Measurements from ENCODE around the gene NR2F6.

The NR2F6 gene

GRCh38 chr19:17237747-17238706, 7.7 kb downstream of the NR2F6 start:
- no peak for DNase-seq

GRCh38 chr19:17236811-17237543, 8.7 kb downstream of the NR2F6 start:
- DNase-seq = no peak

GRCh38 chr19:17235971-17236777, 9.5 kb downstream of the NR2F6 start:
- no peak for DNase-seq

GRCh38 chr19:17235300-17235970, 10.3 kb downstream of the NR2F6 start:
- no peak for DNase-seq

DNA sequence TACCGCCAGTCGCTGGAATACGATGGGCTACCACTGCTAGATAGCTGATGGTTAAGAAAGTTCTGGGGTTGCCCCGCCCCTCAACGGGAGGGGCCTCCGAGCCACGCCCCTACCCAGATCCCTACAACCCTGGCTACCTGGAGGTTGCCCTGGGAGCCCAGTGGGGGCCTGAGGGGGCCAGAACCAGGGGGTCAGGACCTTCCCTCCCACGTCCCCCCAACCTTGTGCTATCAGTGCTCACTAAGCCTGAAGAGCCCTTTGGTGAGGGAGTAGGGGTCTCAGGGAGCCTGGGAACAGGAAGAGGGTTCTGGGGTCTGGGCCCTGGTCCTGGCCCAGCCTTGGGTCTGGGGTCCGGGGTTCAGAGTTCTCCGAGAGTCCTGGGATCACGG, 10.8 kb downstream of the NR2F6 start:
- no peak for DNase-seq

- DNase-seq = no peak
Measured at GRCh38 chr19:17232258-17232657, 13.5 kb downstream of the NR2F6 start.

DNA sequence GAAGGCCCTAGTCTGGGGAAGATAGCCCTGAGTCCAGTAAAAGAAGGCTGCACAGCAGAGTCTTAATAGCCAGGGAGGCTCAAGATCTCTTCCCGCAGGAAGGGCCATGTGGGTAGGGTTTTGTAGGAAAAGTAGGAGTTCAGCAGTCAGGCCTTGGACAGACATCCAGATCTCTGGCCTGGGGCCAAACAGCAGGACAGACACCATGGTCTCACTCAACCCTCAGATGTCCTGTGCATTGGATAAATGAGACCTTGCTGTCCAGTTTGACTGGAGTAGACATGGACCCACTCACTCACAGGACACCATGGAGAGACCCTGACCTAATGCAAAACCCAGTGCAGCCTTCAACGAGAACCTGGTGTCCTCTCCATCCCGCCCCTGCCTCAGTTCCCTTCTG, 15.8 kb downstream of the NR2F6 start:
- DNase-seq = no peak

DNA sequence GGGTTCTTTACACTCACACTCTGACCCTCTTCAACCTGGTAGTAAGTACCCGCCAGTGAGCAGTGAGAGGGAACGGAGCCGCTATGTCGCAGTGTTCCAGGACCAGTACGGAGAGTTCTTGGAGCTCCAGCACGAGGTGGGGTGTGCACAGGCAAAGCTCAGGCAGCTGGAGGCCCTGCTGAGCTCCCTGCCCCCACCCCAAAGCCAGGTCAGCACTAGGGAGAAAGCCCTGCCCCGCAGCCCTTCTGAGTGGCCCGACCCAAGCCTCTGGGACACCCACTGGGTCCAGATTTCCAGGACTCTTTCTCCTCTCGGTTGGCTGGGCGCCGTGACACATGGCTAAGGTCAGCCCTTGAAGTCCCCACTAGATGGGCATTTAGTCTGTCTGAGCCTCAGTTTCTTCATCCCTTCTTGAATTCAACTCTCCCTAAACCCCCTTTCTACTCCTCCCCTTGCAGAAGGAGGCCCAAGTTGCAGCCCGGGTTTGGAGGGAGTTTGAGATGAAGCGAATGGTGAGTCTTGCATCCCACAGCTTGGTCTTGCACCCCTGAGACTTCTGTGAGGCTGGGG, 17.8 kb downstream of the NR2F6 start:
- no peak for DNase-seq

- peak; percentile 88 for DNase-seq
Measured at GRCh38 chr19:17226002-17226933, 19.5 kb downstream of the NR2F6 start, which contains the start of gene OCEL1. OCEL1 (plus strand) TSS chr19:17226226; CDS start chr19:17226248, 22 bp downstream.

DNA sequence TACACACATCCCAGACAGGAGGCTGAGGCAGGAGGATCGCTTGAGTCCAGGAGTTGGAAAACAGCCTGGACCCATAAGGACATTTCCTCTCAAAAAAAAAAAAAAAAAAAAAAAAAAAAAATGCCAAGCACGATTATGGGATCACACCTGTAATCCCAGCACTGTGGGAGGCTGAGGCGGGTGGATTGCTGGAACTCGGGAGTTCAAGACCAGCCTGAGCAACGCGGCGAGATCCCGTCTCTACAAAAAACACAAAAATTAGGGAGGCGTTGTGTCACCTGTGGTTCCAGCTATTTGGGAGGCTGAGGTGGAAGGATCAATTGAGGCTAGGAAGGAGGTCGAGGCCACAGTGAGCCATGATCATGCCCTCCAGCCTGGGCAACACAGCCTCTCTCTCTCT, 20.7 kb downstream of the NR2F6 start:
- DNase-seq = no peak

- DNase-seq = no peak
Measured at GRCh38 chr19:17220207-17220758, 25.4 kb downstream of the NR2F6 start.

- DNase-seq = no peak
Measured at GRCh38 chr19:17219286-17219685, 26.4 kb downstream of the NR2F6 start.

- no peak for DNase-seq
Measured at GRCh38 chr19:17216058-17216670, 29.6 kb downstream of the NR2F6 start.

DNA sequence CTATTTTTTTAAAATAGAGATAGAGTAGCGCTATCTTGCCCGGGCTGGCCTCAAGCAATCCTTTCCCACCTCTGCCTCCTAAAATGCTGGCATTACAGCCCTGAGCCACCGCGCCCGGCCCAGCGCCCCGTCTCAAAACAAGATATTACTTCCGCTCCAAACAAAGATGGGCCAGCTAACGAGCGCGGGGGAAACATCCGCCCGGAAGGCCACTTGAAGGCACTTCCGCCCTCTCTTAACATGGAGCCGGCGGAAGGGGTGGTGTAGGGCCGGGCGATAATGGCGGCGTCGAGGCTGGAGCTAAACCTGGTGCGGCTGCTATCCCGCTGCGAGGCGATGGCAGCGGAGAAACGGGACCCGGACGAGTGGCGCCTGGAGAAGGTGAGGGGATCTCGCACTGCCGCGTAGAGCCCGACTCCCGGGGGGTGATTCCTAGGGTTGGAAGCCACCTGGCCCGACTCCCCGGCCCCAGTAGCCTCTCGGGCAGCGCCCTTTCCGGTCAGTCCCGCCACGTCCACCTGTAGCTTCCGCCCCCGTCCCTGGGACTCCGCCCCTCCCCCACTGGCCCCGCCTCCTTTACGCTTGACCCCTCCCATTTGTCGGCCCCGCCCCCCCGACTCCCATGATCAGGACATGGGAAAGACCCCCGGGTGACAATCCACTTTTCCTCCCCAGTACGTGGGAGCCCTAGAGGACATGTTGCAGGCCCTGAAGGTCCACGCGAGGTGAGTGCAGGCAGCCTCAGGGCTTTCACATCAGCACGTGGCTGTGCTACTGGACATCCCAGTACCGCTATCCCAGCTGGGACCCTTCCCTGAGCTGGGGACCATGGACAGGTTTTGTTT, 30.4 kb downstream of the NR2F6 start, which contains the start of gene USE1:
Gene USE1 (plus strand): TSS at position 231 of the 845 bp plus-strand sequence. CDS start 49 bp downstream, at position 280.
- peak; percentile 46 for DNase-seq

GRCh38 chr19:17214508-17215126, 31.1 kb downstream of the NR2F6 start:
- no peak for DNase-seq

DNA sequence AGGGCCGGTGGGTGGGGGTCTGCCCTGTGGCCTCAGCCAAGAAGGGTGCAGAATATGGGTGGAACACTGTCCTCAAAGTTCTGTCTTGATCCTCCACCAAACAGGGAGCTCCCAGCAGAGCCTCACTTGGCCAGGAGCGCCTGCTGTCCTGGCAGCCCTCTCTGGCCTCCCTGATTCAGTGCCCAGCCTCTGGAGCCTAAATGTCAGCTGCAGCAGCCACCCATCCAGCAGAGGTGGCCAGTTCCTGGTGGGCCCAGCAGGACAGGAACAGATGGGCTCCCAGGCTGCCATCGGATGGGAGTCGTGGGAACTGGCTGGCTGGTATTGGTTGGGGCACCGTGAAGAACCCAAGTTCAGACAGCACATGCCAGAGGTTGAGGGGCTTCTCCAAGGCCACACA, 32.4 kb downstream of the NR2F6 start:
- DNase-seq = no peak

DNA sequence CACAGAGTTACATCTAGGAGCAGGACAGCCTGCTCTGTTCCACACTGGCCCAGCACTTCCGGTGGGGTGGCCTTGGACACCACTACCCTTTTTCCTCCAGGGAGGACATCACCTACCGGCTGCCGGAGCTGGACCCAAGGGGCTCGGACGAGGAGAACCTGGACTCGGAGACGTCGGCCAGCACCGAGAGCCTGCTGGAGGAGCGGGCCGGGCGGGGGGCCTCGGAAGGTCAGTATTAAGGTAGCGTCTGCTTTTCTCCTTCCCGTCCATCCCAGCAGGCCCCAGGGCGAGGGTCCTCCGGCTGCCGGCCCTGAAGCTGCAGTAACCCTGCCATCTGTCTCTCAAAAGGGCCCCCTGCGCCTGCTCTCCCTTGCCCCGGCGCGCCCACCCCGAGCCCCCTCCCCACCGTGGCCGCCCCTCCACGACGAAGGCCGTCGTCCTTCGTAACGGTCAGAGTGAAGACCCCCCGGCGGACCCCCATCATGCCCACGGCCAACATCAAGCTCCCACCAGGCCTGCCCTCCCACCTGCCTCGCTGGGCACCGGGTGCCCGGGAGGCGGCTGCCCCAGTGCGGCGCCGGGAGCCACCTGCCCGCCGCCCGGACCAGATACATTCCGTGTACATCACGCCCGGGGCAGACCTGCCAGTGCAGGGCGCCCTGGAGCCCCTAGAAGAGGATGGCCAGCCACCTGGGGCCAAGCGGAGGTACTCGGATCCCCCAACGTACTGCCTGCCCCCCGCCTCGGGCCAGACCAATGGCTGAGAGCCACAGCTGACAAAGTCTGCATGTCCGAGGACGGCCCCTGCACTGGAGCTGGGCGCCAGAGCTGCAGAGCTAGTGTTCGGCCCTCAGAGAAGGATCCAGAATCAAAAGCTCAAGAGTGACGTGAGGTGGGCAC, 33.9 kb downstream of the NR2F6 start:
- no peak for DNase-seq

All from NCI-H2081 treated with DMSO at 0.1 percent for 48 hours (cell line).